ENCODE data around the gene PCP4L1. TPM values are rescaled to one million over a fixed set of nuclear protein-coding genes. Genes with fewer than 3 reads are reported as not detected.

The PCP4L1 gene
- total RNA-seq = 1 to 10 TPM in 1 of 2 donors, under 1 TPM in 1; 0.68 to 1.8 TPM

DNA sequence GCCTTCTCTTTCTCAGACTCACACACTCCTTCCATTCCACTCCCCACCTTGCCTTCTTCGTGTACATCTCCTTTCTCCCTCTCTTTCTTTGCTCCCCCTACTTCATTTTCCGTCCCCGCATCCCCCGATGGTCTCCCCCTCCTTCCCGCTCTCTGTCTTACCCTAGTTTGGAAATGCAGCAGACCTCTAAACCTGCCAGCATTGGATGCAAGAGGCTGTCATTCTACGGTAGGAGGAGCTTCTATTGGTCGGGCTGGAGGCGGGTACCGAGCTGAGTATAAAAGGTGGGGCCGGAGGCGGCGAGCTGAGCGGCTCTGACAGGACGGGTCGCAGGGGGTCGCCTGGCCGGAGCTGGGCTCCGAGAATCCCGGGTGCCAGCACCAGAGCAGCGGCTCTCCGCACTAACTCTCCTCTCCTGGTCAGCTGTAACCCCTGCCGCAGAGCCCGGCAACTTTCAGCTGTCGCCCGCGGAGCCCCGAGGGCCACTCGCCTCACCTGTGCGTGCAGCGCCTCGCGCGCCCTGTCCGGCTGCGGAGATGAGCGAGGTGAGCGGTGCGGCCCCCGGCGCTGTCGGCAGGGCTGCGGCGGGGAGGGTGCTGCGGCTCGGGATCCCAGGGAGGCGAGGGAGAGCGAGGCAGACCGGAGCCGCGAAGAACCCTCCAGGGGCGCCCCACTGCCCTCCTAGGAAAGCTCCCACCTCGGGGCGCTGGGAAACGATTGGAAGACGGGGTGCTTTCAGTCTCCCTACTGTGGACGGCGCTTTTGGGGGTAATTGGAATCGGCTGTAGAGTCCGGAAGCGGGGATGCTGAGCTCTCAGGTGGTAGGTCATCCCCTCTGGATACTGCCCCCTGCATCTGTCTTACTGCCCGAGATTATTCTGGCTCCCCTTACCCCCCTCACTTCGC lies at the start of gene PCP4L1:
Gene PCP4L1, plus strand, starts transcription at position 307 of the 906 bp plus-strand sequence. Its CDS starts 230 bp downstream, at position 537.
- Histone ChIP-seq H3K36me3 (no peaks in the 10 kb centered on the region), H3K9me3 (peaks cover 13% of the 10 kb centered on the region), H3K4me3 (peak within 1 kb of the TSS; percentile 63), H3K27ac (no peak within 1 kb of the TSS), H3K27me3 (replicated peaks; ENCODE audit: insufficient read depth) (peaks cover 9% of the 10 kb centered on the region), H3K4me1 (ENCODE audit: control insufficient read depth in 1 of 2, low read depth in 2 of 2) (peaks cover 0 to 12% of the 10 kb centered on the region in 2 donors)
- ATAC-seq (ENCODE audit: insufficient number of reproducible peaks, low FRiP score, low read depth) = no peak
- TF ChIP-seq, protein P1, sequence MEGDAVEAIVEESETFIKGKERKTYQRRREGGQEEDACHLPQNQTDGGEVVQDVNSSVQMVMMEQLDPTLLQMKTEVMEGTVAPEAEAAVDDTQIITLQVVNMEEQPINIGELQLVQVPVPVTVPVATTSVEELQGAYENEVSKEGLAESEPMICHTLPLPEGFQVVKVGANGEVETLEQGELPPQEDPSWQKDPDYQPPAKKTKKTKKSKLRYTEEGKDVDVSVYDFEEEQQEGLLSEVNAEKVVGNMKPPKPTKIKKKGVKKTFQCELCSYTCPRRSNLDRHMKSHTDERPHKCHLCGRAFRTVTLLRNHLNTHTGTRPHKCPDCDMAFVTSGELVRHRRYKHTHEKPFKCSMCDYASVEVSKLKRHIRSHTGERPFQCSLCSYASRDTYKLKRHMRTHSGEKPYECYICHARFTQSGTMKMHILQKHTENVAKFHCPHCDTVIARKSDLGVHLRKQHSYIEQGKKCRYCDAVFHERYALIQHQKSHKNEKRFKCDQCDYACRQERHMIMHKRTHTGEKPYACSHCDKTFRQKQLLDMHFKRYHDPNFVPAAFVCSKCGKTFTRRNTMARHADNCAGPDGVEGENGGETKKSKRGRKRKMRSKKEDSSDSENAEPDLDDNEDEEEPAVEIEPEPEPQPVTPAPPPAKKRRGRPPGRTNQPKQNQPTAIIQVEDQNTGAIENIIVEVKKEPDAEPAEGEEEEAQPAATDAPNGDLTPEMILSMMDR (IDR thresholded peaks at IDR 0.05) = no peak
- DNase-seq (ENCODE audit: low spot score) = no peak

DNA sequence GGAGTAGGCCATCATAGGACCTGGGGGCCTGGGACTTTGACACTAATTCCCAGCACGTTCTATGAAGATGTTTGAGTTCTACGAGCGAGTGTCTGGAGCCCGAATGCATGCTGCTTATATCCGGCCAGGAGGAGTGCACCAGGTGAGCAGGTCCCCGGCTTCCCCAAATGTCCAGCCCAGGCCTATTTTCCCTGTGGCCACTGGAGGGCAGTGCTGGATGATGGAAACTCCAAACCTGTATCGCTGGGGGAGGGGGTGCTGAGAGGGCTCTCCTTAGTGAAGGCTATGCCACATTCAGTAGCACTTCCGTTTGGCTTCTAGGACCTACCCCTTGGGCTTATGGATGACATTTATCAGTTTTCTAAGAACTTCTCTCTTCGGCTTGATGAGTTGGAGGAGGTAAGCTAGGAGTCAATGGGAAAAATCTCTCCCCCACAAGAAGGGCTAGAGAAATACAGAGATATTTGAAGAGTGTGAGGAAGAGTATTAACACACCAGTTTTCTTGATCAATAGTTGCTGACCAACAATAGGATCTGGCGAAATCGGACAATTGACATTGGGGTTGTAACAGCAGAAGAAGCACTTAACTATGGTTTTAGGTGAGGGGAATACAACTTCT lies 48.6 kb upstream of the PCP4L1 start:
- Histone ChIP-seq H3K36me3 (peaks cover 62% of the 10 kb centered on the region), H3K9me3 (no peaks in the 10 kb centered on the region), H3K4me1 (ENCODE audit: control insufficient read depth in 1 of 2, low read depth in 2 of 2) (peaks cover 3 to 7% of the 10 kb centered on the region in 2 donors), H3K27ac (no peak overlapping the region), H3K4me3 (no peak overlapping the region), H3K27me3 (replicated peaks; ENCODE audit: insufficient read depth) (no peaks in the 10 kb centered on the region)
- TF ChIP-seq, protein P1 (IDR thresholded peaks at IDR 0.05) = peak; percentile 83
- no peak for DNase-seq (ENCODE audit: low spot score)
- no peak for ATAC-seq (ENCODE audit: insufficient number of reproducible peaks, low FRiP score, low read depth)

DNA sequence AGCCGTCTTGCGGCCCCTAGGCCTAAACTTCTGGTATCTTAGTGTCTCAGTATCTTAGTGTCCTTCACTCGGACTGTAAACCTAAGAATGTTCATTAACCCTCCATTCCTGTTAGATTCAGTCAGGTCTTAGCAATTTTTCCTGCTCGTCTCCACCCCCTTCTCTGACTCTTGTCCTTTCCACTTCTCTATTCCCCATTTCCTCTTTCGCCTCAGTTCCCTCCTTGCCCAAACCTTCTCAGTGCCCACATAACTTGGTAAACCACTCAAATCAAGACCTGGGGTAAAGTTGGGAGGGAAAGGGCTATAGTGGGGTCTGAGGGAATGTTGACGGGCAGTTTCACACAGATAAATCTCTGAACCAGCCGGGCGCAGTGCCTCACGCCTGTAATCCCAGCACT lies 44.2 kb upstream of the PCP4L1 start:
- DNase-seq (ENCODE audit: low spot score) (no peak), ATAC-seq (ENCODE audit: insufficient number of reproducible peaks, low FRiP score, low read depth) (no peak)
- TF ChIP-seq, protein P1 (IDR thresholded peaks at IDR 0.05) = no peak
- H3K4me3 ChIP-seq = no peak overlapping the region
- no peaks in the 10 kb centered on the region for H3K27me3 ChIP-seq (replicated peaks; ENCODE audit: insufficient read depth)
- H3K9me3 ChIP-seq = no peaks in the 10 kb centered on the region
- peaks cover 49% of the 10 kb centered on the region for H3K36me3 ChIP-seq
- H3K27ac ChIP-seq = peak overlapping the region in 1 of 2 donors; percentile 16
- H3K4me1 ChIP-seq (ENCODE audit: control insufficient read depth in 1 of 2, low read depth in 2 of 2) = no peaks in the 10 kb centered on the region

DNA sequence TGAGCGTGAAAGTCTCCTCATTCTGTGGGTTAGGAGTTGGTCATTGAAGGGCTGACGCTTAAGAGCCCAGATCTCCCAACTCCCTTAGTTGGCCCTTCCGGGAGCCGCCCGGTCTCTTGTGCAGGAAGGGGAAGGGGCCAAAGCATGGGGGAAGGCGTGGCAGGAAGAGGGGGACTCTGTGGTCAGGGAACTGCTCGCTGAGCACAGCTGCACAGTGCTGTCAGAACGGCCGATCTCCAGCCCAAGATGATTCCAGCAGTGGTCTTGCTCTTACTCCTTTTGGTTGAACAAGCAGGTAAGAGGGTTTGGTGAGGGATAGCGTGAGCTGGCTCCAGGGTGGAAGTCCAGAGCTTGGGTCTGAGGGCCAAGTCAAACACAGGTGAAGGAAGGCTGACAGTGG lies 43.5 kb upstream of the PCP4L1 start, which contains the start of gene FCER1G:
Gene FCER1G, plus strand, starts transcription at position 220 of the 400 bp plus-strand sequence. Its CDS starts 27 bp downstream, at position 247.
- Histone ChIP-seq H3K36me3 (peaks cover 45% of the 10 kb centered on the region), H3K27ac (peak within 1 kb of the TSS in 1 of 2 donors; percentile 53), H3K9me3 (no peaks in the 10 kb centered on the region), H3K4me1 (ENCODE audit: control insufficient read depth in 1 of 2, low read depth in 2 of 2) (no peaks in the 10 kb centered on the region), H3K4me3 (peak within 1 kb of the TSS; percentile 59), H3K27me3 (replicated peaks; ENCODE audit: insufficient read depth) (no peaks in the 10 kb centered on the region)
- no peak for DNase-seq (ENCODE audit: low spot score)
- no peak for ATAC-seq (ENCODE audit: insufficient number of reproducible peaks, low FRiP score, low read depth)
- TF ChIP-seq, protein P1 (IDR thresholded peaks at IDR 0.05) = no peak

All from thoracic aorta (tissue), 2 donors.